Cardiac fibroblast (primary cell): ENCODE measurements around the gene KIF13A.
"Not testable (repeated sequence)": the region's sequence is repeated elsewhere in the genome, so short reads cannot be mapped to it uniquely, and the experiment has no call there.

ENCODE experiments used
- DNase-seq, 2 donors: peaks; one replicate each; pipeline versions ENCODE4 v3.0.0 to v3.0.0-alpha.2; 2010; ENCODE audit warnings: low read depth in 2 of 2
- H3K4me3 ChIP-seq, 2 donors: replicated peaks in 1 of 2; 1 replicate in 1 of 2; 2 replicates in 1 of 2; pipeline ENCODE4 v1.5.1; 2011; ENCODE audit warnings: low read depth in 2 of 2, low read length in 2 of 2, mild to moderate bottlenecking in 2 of 2, moderate library complexity in 1 of 2
- CTCF ChIP-seq: IDR thresholded peaks from one replicate; pipeline ENCODE4 v1.5.1; 2011; ENCODE audit warnings: low read depth, mild to moderate bottlenecking, low read length, inconsistent platforms

Gene KIF13A

GRCh38 chr6:17812311-17812710, 175.1 kb downstream of the KIF13A start:
- TF ChIP-seq CTCF, result no peak
- no peak overlapping the region for H3K4me3 ChIP-seq
- no peak for DNase-seq

GRCh38 chr6:17808609-17809008, 178.8 kb downstream of the KIF13A start:
- TF ChIP-seq CTCF, result no peak
- no peak for DNase-seq
- no peak overlapping the region for H3K4me3 ChIP-seq

GRCh38 chr6:17807431-17807830, 180.0 kb downstream of the KIF13A start:
- H3K4me3 ChIP-seq, DNase-seq: not testable (repeated sequence)

GRCh38 chr6:17803409-17803808, 184.0 kb downstream of the KIF13A start:
- no peak overlapping the region for H3K4me3 ChIP-seq
- no peak for TF ChIP-seq CTCF
- DNase-seq, result no peak

GRCh38 chr6:17798477-17799154, 188.8 kb downstream of the KIF13A start:
- DNase-seq, result no peak
- TF ChIP-seq CTCF, result no peak
- no peak overlapping the region for H3K4me3 ChIP-seq

GRCh38 chr6:17790489-17790888, 196.9 kb downstream of the KIF13A start:
- peak; percentile 7 to 10 for DNase-seq
- no peak overlapping the region for H3K4me3 ChIP-seq
- TF ChIP-seq CTCF, result no peak

GRCh38 chr6:17785094-17785787, 202.2 kb downstream of the KIF13A start:
- no peak for DNase-seq
- no peak overlapping the region for H3K4me3 ChIP-seq
- no peak for TF ChIP-seq CTCF
